ENCODE data around the gene USP24. TPM values are rescaled to one million over a fixed set of nuclear protein-coding genes. Genes with fewer than 3 reads are reported as not detected.
"Not testable (repeated sequence)": the region's sequence is repeated elsewhere in the genome, so short reads cannot be mapped to it uniquely, and the experiment has no call there.

Gene USP24
- total RNA-seq, 1 experiment from 2014 or later = 54.6 TPM

DNA sequence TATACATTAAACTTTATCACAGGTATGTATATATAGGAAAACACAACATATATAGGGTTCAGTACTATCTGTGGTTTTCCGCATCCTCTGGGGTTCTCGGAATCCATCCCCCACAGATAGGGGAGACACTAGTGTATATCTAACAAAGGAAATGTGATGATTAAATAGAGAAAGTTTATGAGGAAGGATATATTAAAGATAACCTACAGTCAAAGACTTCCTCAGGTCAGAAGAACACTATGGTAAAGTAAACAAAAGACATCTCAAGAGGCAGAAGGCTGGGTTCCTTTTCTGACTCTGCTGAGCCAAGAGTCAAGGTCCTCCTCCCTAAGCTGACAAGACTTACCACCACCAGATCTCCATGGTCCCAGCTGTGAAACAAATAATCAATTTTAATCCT, 12.1 kb downstream of the USP24 start:
- CTCF ChIA-PET = no interaction called here
- POLR2A ChIA-PET (ENCODE audit: low non-redundant PET) = interaction anchor here (0.8 kb wide), 1 partner anchor 10 kb away, joined by 3 read pairs; no protein-coding TSS in a partner anchor
- TF ChIP-seq, protein P1, sequence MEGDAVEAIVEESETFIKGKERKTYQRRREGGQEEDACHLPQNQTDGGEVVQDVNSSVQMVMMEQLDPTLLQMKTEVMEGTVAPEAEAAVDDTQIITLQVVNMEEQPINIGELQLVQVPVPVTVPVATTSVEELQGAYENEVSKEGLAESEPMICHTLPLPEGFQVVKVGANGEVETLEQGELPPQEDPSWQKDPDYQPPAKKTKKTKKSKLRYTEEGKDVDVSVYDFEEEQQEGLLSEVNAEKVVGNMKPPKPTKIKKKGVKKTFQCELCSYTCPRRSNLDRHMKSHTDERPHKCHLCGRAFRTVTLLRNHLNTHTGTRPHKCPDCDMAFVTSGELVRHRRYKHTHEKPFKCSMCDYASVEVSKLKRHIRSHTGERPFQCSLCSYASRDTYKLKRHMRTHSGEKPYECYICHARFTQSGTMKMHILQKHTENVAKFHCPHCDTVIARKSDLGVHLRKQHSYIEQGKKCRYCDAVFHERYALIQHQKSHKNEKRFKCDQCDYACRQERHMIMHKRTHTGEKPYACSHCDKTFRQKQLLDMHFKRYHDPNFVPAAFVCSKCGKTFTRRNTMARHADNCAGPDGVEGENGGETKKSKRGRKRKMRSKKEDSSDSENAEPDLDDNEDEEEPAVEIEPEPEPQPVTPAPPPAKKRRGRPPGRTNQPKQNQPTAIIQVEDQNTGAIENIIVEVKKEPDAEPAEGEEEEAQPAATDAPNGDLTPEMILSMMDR (conservative IDR thresholded peaks at IDR 0.05; ENCODE audit: low read depth, low read length) = no peak
- no peak for TF ChIP-seq EZH2 (IDR thresholded peaks at IDR 0.05; ENCODE audit: borderline replicate concordance, low read depth, low read length, poor library complexity, severe bottlenecking)
- Histone ChIP-seq H3K27me3 (replicated peaks; ENCODE audit: insufficient read depth, low read depth, low read length, poor library complexity) (no peaks in the 10 kb centered on the region), H3K27ac (ENCODE audit: low read depth, low read length, poor library complexity, severe bottlenecking) (no peak overlapping the region), H3K9me3 (ENCODE audit: low read depth, low read length, poor library complexity, severe bottlenecking) (no peaks in the 10 kb centered on the region), H3K36me3 (ENCODE audit: insufficient read depth, low read length, poor library complexity, severe bottlenecking) (no peaks in the 10 kb centered on the region), H3K4me1 (ENCODE audit: insufficient read depth, low read length, poor library complexity, severe bottlenecking) (peaks cover 30% of the 10 kb centered on the region), H3K4me3 (ENCODE audit: low read depth, low read length, poor library complexity, severe bottlenecking) (no peak overlapping the region)
- intact Hi-C loops (cut with micrococcal nuclease; ENCODE audit: unreplicated experiment) = no loop called here
- BruUV-seq (replicated peaks) = no TSS peak
- no peak for DNase-seq (ENCODE audit: low spot score)

DNA sequence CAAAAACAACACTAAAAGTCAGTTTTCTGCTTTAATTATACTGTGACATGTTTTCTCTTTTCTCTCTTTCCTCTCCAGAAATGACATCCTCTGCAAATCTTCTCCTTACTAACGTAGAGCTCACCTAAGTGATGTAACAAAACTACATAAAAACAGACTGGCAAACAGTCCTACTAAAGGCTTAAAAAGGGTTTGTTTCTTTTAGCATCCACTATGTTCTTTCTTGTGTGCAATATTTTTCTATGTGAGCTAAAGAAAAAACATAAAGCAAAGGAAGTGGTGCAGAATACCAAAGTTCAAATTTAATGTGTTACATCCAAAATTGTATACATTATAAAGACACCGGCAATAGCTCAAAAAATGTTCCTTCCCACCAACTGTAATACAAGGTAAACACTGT, 14.5 kb downstream of the USP24 start:
- ChIA-PET CTCF (no interaction called here), POLR2A (ENCODE audit: low non-redundant PET) (no interaction called here)
- Histone ChIP-seq H3K27me3 (replicated peaks; ENCODE audit: insufficient read depth, low read depth, low read length, poor library complexity) (no peaks in the 10 kb centered on the region), H3K9me3 (ENCODE audit: low read depth, low read length, poor library complexity, severe bottlenecking) (no peaks in the 10 kb centered on the region), H3K4me1 (ENCODE audit: insufficient read depth, low read length, poor library complexity, severe bottlenecking) (peaks cover 31% of the 10 kb centered on the region), H3K4me3 (ENCODE audit: low read depth, low read length, poor library complexity, severe bottlenecking) (no peak overlapping the region), H3K36me3 (ENCODE audit: insufficient read depth, low read length, poor library complexity, severe bottlenecking) (no peaks in the 10 kb centered on the region), H3K27ac (ENCODE audit: low read depth, low read length, poor library complexity, severe bottlenecking) (no peak overlapping the region)
- DNase-seq (ENCODE audit: low spot score) = no peak
- BruUV-seq (replicated peaks) = no TSS peak
- intact Hi-C loops (cut with micrococcal nuclease; ENCODE audit: unreplicated experiment) = no loop called here
- TF ChIP-seq, protein P1 (conservative IDR thresholded peaks at IDR 0.05; ENCODE audit: low read depth, low read length) = no peak
- TF ChIP-seq EZH2 (IDR thresholded peaks at IDR 0.05; ENCODE audit: borderline replicate concordance, low read depth, low read length, poor library complexity, severe bottlenecking) = no peak

GRCh38 chr1:55199735-55200134, 15.4 kb downstream of the USP24 start:
- DNase-seq (ENCODE audit: low spot score); BruUV-seq (replicated peaks); H3K4me3 ChIP-seq (ENCODE audit: low read depth, low read length, poor library complexity, severe bottlenecking); CTCF ChIA-PET; H3K27ac ChIP-seq (ENCODE audit: low read depth, low read length, poor library complexity, severe bottlenecking); POLR2A ChIA-PET (ENCODE audit: low non-redundant PET); H3K9me3 ChIP-seq (ENCODE audit: low read depth, low read length, poor library complexity, severe bottlenecking); H3K36me3 ChIP-seq (ENCODE audit: insufficient read depth, low read length, poor library complexity, severe bottlenecking); intact Hi-C loops (cut with micrococcal nuclease; ENCODE audit: unreplicated experiment); H3K27me3 ChIP-seq (replicated peaks; ENCODE audit: insufficient read depth, low read depth, low read length, poor library complexity): not testable (repeated sequence)
- H3K4me1 ChIP-seq (ENCODE audit: insufficient read depth, low read length, poor library complexity, severe bottlenecking) = peaks cover 23% of the 10 kb centered on the region

- ChIA-PET CTCF (no interaction called here), POLR2A (ENCODE audit: low non-redundant PET) (no interaction called here)
- H3K4me1 ChIP-seq (ENCODE audit: insufficient read depth, low read length, poor library complexity, severe bottlenecking) = peaks cover 14% of the 10 kb centered on the region
- H3K27me3 ChIP-seq (replicated peaks; ENCODE audit: insufficient read depth, low read depth, low read length, poor library complexity) = no peaks in the 10 kb centered on the region
- intact Hi-C loops (cut with micrococcal nuclease; ENCODE audit: unreplicated experiment) = no loop called here
- no TSS peak for BruUV-seq (replicated peaks)
- no peak for DNase-seq (ENCODE audit: low spot score)
- no peak overlapping the region for H3K4me3 ChIP-seq (ENCODE audit: low read depth, low read length, poor library complexity, severe bottlenecking)
- H3K27ac ChIP-seq (ENCODE audit: low read depth, low read length, poor library complexity, severe bottlenecking) = no peak overlapping the region
- TF ChIP-seq, protein P1 (conservative IDR thresholded peaks at IDR 0.05; ENCODE audit: low read depth, low read length) = no peak
- no peak for TF ChIP-seq EZH2 (IDR thresholded peaks at IDR 0.05; ENCODE audit: borderline replicate concordance, low read depth, low read length, poor library complexity, severe bottlenecking)
- no peaks in the 10 kb centered on the region for H3K36me3 ChIP-seq (ENCODE audit: insufficient read depth, low read length, poor library complexity, severe bottlenecking)
- H3K9me3 ChIP-seq (ENCODE audit: low read depth, low read length, poor library complexity, severe bottlenecking) = no peaks in the 10 kb centered on the region
Measured at GRCh38 chr1:55198044-55198443, 17.1 kb downstream of the USP24 start.
